Parathyroid adenoma (tissue), 2 donors: Measurements from ENCODE around the gene SCN7A.
"Not testable (repeated sequence)": the region's sequence is repeated elsewhere in the genome, so short reads cannot be mapped to it uniquely, and the experiment has no call there.

Experiments used
- H2AFZ ChIP-seq: fragments of 300-600 bp; sonication (generic); one replicate; pipeline ENCODE4 v1.7.0; 2017; ENCODE audit warnings: antibody characterized with exemption, mild to moderate bottlenecking
- H3K27ac ChIP-seq: fragments of 300-600 bp; sonication (generic); one replicate; pipeline ENCODE4 v1.7.0; 2017
- H3K27me3 ChIP-seq: fragments of 300-600 bp; sonication (generic); one replicate; pipeline ENCODE4 v1.7.0; 2017; ENCODE audit warnings: low read length; ENCODE audit not compliant: control insufficient read depth, insufficient read depth
- H3K36me3 ChIP-seq: fragments of 300-600 bp; sonication (generic); one replicate; pipeline ENCODE4 v1.7.0; 2017; ENCODE audit warnings: low read length; ENCODE audit not compliant: control insufficient read depth, insufficient read depth
- H3K4me1 ChIP-seq: fragments of 300-600 bp; sonication (generic); one replicate; pipeline ENCODE4 v1.7.0; 2017; ENCODE audit warnings: control low read depth
- H3K4me2 ChIP-seq: fragments of 300-600 bp; sonication (generic); one replicate; pipeline ENCODE4 v1.7.0; 2017; ENCODE audit warnings: low read length
- H3K4me3 ChIP-seq: fragments of 300-600 bp; sonication (generic); one replicate; pipeline ENCODE4 v1.7.0; 2017; ENCODE audit warnings: low read depth, low read length
- H3K79me2 ChIP-seq: fragments of 300-600 bp; sonication (generic); one replicate; pipeline ENCODE4 v1.7.0; 2017; ENCODE audit warnings: control low read depth
- H3K9ac ChIP-seq: fragments of 300-600 bp; sonication (generic); one replicate; pipeline ENCODE4 v1.7.0; 2017; ENCODE audit warnings: mild to moderate bottlenecking
- H3K9me3 ChIP-seq: fragments of 300-600 bp; sonication (generic); one replicate; pipeline ENCODE4 v1.7.0; 2017; ENCODE audit warnings: low read length; ENCODE audit not compliant: control insufficient read depth
- TF ChIP-seq, protein P1 (sequence below): fragments of 300-600 bp; sonication (generic); IDR thresholded peaks from one replicate; pipeline ENCODE4 v1.7.0; 2017; ENCODE audit warnings: antibody characterized with exemption, mild to moderate bottlenecking
- donor health status: primary hyperparathyroidism.

SCN7A gene

DNA sequence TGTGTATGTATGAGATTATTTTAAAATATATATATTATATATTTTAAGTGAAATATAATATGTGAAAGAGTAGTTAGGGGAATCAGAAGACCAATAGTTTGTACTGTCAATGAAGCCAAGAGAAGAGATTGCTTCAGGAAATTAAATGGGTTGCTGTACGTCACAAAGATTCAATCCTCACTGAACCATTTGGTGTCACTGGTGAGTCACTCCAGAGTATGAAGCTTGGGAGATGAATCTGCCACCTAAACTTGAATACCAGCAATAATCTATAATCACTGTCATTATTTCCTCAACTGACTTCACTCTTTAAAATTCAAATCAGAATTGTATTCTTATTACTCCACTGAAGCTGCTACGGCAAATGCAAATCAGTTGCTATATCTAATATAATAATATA, 76.4 kb downstream of the SCN7A start:
- Histone ChIP-seq H3K9me3 (no peaks in the 10 kb centered on the region), H3K36me3 (no peaks in the 10 kb centered on the region), H3K4me2 (no peak overlapping the region), H3K4me1 (no peaks in the 10 kb centered on the region), H3K27me3 (no peaks in the 10 kb centered on the region), H2AFZ (no peak overlapping the region), H3K4me3 (no peak overlapping the region), H3K27ac (no peak overlapping the region), H3K9ac (no peak overlapping the region), H3K79me2 (no peaks in the 10 kb centered on the region)
- TF ChIP-seq, protein P1, sequence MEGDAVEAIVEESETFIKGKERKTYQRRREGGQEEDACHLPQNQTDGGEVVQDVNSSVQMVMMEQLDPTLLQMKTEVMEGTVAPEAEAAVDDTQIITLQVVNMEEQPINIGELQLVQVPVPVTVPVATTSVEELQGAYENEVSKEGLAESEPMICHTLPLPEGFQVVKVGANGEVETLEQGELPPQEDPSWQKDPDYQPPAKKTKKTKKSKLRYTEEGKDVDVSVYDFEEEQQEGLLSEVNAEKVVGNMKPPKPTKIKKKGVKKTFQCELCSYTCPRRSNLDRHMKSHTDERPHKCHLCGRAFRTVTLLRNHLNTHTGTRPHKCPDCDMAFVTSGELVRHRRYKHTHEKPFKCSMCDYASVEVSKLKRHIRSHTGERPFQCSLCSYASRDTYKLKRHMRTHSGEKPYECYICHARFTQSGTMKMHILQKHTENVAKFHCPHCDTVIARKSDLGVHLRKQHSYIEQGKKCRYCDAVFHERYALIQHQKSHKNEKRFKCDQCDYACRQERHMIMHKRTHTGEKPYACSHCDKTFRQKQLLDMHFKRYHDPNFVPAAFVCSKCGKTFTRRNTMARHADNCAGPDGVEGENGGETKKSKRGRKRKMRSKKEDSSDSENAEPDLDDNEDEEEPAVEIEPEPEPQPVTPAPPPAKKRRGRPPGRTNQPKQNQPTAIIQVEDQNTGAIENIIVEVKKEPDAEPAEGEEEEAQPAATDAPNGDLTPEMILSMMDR, result no peak

DNA sequence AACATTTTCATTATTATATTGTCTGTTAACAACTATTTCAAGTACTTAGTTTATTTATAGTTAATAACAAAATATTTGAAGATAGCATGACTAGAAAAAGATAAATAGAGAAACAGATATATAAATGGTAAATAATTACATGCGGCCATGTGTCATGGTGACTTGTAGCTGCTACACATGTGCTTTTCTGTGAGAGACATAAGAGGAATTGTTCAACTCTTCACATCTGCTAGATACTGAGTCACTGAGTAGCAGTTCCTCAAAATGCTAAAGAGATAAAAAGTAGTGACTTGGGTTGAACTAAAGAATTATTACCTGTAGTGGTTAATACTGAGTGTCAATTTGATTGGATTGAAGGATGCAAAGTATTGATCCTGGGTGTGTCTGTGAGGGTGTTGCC, 80.8 kb downstream of the SCN7A start:
- Histone ChIP-seq H3K9ac (no peak overlapping the region), H2AFZ (no peak overlapping the region), H3K4me2 (no peak overlapping the region), H3K27ac (no peak overlapping the region), H3K79me2 (no peaks in the 10 kb centered on the region), H3K9me3 (no peaks in the 10 kb centered on the region), H3K36me3 (no peaks in the 10 kb centered on the region), H3K4me1 (no peaks in the 10 kb centered on the region), H3K4me3 (no peak overlapping the region), H3K27me3 (no peaks in the 10 kb centered on the region)
- TF ChIP-seq, protein P1, result no peak

DNA sequence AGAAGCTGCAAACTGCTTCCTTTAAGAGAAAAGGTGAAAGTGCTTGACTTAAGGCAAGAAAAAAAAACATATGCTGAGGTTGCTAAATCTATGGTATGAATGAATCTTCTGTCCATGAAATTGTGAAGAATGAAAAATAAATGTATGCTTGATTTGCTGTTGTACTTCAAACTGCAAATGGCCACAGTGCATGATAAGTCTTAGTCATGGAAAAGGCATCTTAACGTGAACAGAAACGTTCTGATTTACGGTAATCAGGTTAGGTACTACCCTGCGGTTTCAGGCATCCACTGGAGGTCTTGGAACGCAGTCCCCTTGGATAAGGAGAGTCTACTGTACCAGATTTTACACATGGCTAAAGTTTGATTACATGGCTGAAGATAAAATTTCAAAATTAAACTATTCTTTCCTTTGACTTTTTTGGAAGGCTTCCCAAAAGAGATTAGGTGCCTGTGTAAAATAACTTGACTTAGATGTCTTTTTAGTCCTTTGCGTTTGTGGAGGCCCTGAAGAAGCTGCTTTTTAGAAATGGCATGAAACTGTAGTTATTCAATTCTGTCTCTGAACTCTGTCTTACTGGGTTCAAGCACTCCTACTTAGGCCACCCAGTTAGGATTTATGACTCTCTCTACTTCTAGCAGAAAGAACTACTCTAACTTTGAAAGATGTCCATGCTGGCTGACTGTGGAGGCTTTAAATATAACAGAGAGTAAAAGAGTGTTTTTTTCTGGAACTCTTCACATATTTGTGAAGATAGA, 82.4 kb downstream of the SCN7A start:
- H3K9me3 ChIP-seq, result no peaks in the 10 kb centered on the region
- H3K27ac ChIP-seq, result no peak overlapping the region
- H3K4me2 ChIP-seq, result no peak overlapping the region
- TF ChIP-seq, protein P1, result no peak
- no peaks in the 10 kb centered on the region for H3K36me3 ChIP-seq
- no peaks in the 10 kb centered on the region for H3K27me3 ChIP-seq
- no peaks in the 10 kb centered on the region for H3K4me1 ChIP-seq
- no peaks in the 10 kb centered on the region for H3K79me2 ChIP-seq
- H3K4me3 ChIP-seq, result no peak overlapping the region
- H2AFZ ChIP-seq, result no peak overlapping the region
- no peak overlapping the region for H3K9ac ChIP-seq

DNA sequence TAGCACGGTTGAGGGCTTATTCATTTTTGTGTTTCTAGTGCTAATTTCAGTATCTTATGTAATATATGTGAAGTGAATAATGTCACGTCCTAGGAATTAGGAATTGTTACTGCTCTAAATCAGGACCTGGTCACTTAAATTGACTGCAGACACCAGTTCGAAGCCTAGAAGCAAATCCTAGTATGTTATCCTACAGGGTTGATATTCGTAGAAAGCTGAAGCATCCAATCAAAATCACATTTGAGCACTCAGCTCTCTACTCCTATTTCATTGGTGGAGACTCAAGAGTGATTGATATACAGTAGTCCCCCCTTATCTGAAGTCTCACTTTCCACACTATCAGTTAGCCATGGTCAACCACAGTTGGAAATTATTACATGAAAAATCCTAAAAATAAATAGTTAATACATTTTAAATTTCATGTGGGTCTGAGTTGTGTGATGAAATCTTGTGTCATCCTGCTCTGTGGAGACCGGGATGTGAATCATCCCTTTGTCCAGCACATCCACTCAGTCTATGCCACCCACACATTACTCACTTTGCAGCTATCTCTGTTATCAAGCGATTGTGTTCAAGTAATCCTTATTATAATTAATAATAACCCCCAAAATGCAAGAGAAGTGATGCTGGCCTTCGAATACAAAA, 83.1 kb downstream of the SCN7A start:
- H3K4me1 ChIP-seq, result no peaks in the 10 kb centered on the region
- no peak overlapping the region for H3K4me2 ChIP-seq
- H3K9me3 ChIP-seq, result no peaks in the 10 kb centered on the region
- H3K27me3 ChIP-seq, result no peaks in the 10 kb centered on the region
- H3K27ac ChIP-seq, result no peak overlapping the region
- H3K9ac ChIP-seq, result no peak overlapping the region
- H3K4me3 ChIP-seq, result no peak overlapping the region
- no peaks in the 10 kb centered on the region for H3K36me3 ChIP-seq
- TF ChIP-seq, protein P1, result no peak
- H2AFZ ChIP-seq, result no peak overlapping the region
- no peaks in the 10 kb centered on the region for H3K79me2 ChIP-seq

DNA sequence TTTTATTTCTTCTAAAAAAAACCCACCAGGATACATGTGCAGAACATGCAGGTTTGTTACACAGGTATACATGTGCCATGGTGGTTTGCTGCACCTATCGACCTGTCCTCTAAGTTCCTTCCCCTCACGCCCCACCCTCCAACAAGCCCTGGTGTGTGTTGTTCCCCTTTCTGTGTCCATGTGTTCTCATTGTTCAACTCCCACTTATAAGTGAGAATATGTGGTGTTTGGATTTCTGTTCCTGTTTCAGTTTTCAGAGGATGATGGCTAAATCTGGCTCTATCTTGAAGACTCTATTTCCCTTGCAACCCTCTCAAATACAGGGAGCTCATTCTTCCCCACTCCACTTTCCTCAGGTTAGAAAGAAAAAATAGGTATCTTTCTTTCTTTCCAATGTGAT, 86.3 kb downstream of the SCN7A start:
- H3K4me2 ChIP-seq, H3K27me3 ChIP-seq, H2AFZ ChIP-seq, H3K9me3 ChIP-seq, H3K79me2 ChIP-seq, H3K27ac ChIP-seq, H3K4me1 ChIP-seq, H3K4me3 ChIP-seq, H3K36me3 ChIP-seq, H3K9ac ChIP-seq: not testable (repeated sequence)
